ENCODE data around the gene ITPRID2. TPM values are rescaled to one million over a fixed set of nuclear protein-coding genes. Genes with fewer than 3 reads are reported as not detected.
"Not testable (repeated sequence)": the region's sequence is repeated elsewhere in the genome, so short reads cannot be mapped to it uniquely, and the experiment has no call there.

The ITPRID2 gene
- polyA plus RNA-seq, 1 experiment = 52.7 TPM

GRCh38 chr2:181953881-181954537 is 62.5 kb downstream of the ITPRID2 start:
- Histone ChIP-seq H3K27me3 (ENCODE audit: control insufficient read depth, insufficient read depth, low read length) (no peaks in the 10 kb centered on the region), H3K36me3 (ENCODE audit: control insufficient read depth, insufficient read depth, low read length) (no peaks in the 10 kb centered on the region), H3K4me3 (ENCODE audit: low read depth, low read length) (peak overlapping the region; percentile 28)
- DNase-seq (ENCODE audit: low read depth) = no peak
- CTCF ChIA-PET = interaction anchor here (0.6 to 2.7 kb wide), 26 partner anchors 8 to 945 kb away, joined by 3 to 13 read pairs (median 3); no protein-coding TSS in a partner anchor
- peak; percentile 65 for TF ChIP-seq CTCF (IDR thresholded peaks at IDR 0.05; ENCODE audit: insufficient read depth, low read depth, low read length)
- POLR2A ChIA-PET = no interaction called here

GRCh38 chr2:181954538-181954883 is 63.0 kb downstream of the ITPRID2 start:
- TF ChIP-seq CTCF (IDR thresholded peaks at IDR 0.05; ENCODE audit: insufficient read depth, low read depth, low read length) = no peak
- Histone ChIP-seq H3K4me3 (ENCODE audit: low read depth, low read length) (no peak overlapping the region), H3K27me3 (ENCODE audit: control insufficient read depth, insufficient read depth, low read length) (no peaks in the 10 kb centered on the region), H3K36me3 (ENCODE audit: control insufficient read depth, insufficient read depth, low read length) (no peaks in the 10 kb centered on the region)
- no peak for DNase-seq (ENCODE audit: low read depth)
- ChIA-PET POLR2A (no interaction called here), CTCF (interaction anchor here (0.7 to 2.7 kb wide), 19 partner anchors 10 to 617 kb away, joined by 3 to 13 read pairs (median 4); no protein-coding TSS in a partner anchor)

- POLR2A ChIA-PET = interaction anchor here (0.6 kb wide), 1 partner anchor 344 kb away, joined by 3 read pairs; no protein-coding TSS in a partner anchor
- DNase-seq (ENCODE audit: low read depth) = no peak
- Histone ChIP-seq H3K4me3 (ENCODE audit: low read depth, low read length) (no peak overlapping the region), H3K36me3 (ENCODE audit: control insufficient read depth, insufficient read depth, low read length) (no peaks in the 10 kb centered on the region), H3K27me3 (ENCODE audit: control insufficient read depth, insufficient read depth, low read length) (no peaks in the 10 kb centered on the region)
- CTCF ChIA-PET = interaction anchor here (0.7 to 2.7 kb wide), 19 partner anchors 9 to 616 kb away, joined by 3 to 13 read pairs (median 4); no protein-coding TSS in a partner anchor
- no peak for TF ChIP-seq CTCF (IDR thresholded peaks at IDR 0.05; ENCODE audit: insufficient read depth, low read depth, low read length)
These were observed 63.5 kb downstream of the ITPRID2 start for GRCh38 chr2:181955010-181955409.

- CTCF ChIA-PET = interaction anchor here (2.7 kb wide), 1 partner anchor 213 kb away, joined by 13 read pairs; no protein-coding TSS in a partner anchor
- H3K4me3 ChIP-seq (ENCODE audit: low read depth, low read length); H3K36me3 ChIP-seq (ENCODE audit: control insufficient read depth, insufficient read depth, low read length); H3K27me3 ChIP-seq (ENCODE audit: control insufficient read depth, insufficient read depth, low read length); POLR2A ChIA-PET; DNase-seq (ENCODE audit: low read depth): not testable (repeated sequence)
These were observed 64.3 kb downstream of the ITPRID2 start for GRCh38 chr2:181955866-181956265.

GRCh38 chr2:181957668-181958067 is 66.1 kb downstream of the ITPRID2 start:
- POLR2A ChIA-PET = no interaction called here
- Histone ChIP-seq H3K4me3 (ENCODE audit: low read depth, low read length) (no peak overlapping the region), H3K36me3 (ENCODE audit: control insufficient read depth, insufficient read depth, low read length) (no peaks in the 10 kb centered on the region), H3K27me3 (ENCODE audit: control insufficient read depth, insufficient read depth, low read length) (no peaks in the 10 kb centered on the region)
- no peak for DNase-seq (ENCODE audit: low read depth)
- TF ChIP-seq CTCF (IDR thresholded peaks at IDR 0.05; ENCODE audit: insufficient read depth, low read depth, low read length) = no peak
- CTCF ChIA-PET = interaction anchor here (0.6 to 1.6 kb wide), 2 partner anchors 12 to 120 kb away, joined by 4 to 6 read pairs; no protein-coding TSS in a partner anchor

Data from BJ (cell line).